Sigmoid colon (tissue), 3 donors: Measurements from ENCODE around the gene GMPPA.

Source experiments
- POLR2A ChIP-seq, 2 donors: fragments of 450-650 bp; IDR thresholded peaks; one replicate each; pipeline ENCODE4 v1.6.1; 2016; ENCODE audit warnings: antibody characterized with exemption in 2 of 2, mild to moderate bottlenecking in 2 of 2, moderate library complexity in 2 of 2
- TF ChIP-seq, protein P1 (sequence below), 4 experiments: fragments of 450-650 bp in 3 of 4; fragments of 200-600 bp in 1 of 4; IDR thresholded peaks; one replicate each; pipeline ENCODE4 v1.5.1; 2016 to 2019; ENCODE audit warnings: antibody characterized with exemption in 4 of 4, mild to moderate bottlenecking in 3 of 4, moderate library complexity in 2 of 4

DNA sequence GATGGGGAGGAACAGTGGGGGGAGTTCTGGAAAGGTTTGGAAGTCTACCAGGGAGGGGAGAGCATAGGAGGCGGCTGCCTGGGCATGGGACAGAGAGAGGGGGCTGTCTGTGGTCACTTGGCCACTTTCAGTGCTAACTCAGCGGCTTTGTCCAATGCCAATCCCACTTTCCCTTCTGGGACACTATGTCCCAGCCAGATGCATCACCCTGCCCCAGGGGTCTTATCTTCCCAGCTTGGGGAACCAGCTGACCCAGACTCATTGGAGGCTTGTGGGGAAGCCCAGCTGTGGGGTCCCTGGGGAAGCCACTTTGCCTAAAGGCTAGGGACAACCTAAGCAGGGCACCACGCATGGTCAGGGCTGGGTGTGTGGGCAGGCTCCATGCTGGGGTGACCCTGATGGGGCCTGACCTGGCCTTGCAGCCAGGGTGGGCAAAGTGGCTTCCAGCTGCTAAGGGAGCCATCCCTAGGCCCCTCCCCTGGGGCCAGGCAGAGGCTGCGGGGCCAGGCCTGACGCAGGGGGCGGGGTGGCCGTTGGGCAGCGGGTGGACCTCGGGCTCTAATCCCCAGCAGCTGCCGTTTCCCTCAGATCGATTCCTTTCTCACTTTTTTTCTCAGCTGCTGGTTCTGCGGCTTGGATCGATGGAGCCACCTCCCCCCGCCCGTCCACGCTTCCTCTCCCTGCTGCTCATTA lies 14.0 kb downstream of the GMPPA start:
- TF ChIP-seq POLR2A (IDR thresholded peaks at IDR 0.05): no peak
- TF ChIP-seq, protein P1, sequence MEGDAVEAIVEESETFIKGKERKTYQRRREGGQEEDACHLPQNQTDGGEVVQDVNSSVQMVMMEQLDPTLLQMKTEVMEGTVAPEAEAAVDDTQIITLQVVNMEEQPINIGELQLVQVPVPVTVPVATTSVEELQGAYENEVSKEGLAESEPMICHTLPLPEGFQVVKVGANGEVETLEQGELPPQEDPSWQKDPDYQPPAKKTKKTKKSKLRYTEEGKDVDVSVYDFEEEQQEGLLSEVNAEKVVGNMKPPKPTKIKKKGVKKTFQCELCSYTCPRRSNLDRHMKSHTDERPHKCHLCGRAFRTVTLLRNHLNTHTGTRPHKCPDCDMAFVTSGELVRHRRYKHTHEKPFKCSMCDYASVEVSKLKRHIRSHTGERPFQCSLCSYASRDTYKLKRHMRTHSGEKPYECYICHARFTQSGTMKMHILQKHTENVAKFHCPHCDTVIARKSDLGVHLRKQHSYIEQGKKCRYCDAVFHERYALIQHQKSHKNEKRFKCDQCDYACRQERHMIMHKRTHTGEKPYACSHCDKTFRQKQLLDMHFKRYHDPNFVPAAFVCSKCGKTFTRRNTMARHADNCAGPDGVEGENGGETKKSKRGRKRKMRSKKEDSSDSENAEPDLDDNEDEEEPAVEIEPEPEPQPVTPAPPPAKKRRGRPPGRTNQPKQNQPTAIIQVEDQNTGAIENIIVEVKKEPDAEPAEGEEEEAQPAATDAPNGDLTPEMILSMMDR (IDR thresholded peaks at IDR 0.05): no peak
